Mucosa of gallbladder (tissue), 1 donor: Measurements from ENCODE around the gene TBC1D30. TPM values are rescaled to one million over a fixed set of nuclear protein-coding genes. Genes with fewer than 3 reads are reported as not detected.

Source experiments
- DNase-seq: peaks from one replicate; pipeline ENCODE4 v3.0.0-alpha.2; 2020; ENCODE audit warnings: low spot score
- total RNA-seq: library from RNA; stranded (reverse); gene quantifications from one replicate; pipeline ENCODE4 v1.2.1, GENCODE V29; 2021
- donor health status: DM: no; HTN: no; CAD: no.

TBC1D30 gene
- total RNA-seq, 1 donor from 2014 or later = 17.1 TPM

DNA sequence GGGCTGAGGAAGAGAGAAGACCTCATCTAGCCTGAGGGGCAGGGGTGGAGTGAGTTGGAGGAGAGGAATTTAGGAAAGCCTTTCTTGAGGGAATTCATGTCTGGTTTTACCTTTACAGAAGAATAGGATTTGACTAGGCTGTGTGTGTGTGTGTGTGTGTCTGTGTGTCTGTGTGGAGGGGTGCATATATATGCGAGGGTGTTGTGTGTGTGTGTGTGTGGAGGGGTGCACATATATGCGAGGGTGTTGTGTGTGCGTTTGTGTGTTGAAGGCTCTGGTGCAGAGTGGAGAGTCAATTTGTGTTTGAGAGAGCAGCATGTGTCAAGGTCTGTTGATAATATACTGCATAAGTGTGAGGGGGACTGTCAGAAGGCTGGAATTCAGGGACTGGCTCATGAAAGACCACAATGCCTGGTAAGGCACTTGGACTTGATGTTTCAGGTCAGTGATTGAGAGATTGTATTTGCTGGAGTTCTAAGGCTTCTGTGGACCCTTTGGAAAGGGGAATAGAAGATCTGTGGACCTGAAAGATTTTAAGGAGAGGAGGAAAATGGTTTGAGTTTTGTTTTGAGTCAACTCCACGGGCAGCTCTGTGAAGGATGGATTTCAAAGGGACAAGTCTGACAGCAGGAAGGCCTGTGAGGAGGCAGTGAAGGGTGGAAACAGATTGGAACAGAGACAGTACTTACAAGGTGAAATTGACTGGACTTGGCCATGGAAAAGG, 34.6 kb downstream of the TBC1D30 start:
- DNase-seq = no peak

DNA sequence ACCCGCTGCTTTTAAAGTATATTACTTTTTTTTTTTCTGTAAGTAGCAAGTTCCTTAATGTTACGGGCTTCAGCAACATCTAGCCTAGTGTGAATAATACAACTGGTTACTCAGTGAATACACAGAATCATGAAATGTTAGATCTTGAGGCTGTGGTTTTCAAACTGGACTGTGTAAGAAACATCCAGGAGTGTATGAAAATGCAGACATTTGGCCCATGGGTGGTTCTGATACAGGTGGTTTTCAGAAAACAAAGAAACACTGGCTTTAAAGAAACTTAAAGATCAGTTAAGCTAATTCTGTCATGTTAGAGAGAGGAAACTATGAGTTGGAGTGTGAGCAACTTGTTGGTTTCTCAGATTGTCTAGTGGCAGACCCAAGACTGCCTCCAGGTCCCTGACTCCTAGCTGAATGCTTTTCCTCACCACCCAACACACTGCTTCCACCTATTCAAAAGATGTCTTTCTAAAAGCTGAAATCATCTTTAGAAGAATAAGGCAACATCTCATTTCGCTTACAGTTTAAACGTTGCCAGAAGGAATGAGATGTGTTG, 36.1 kb downstream of the TBC1D30 start:
- no peak for DNase-seq

DNA sequence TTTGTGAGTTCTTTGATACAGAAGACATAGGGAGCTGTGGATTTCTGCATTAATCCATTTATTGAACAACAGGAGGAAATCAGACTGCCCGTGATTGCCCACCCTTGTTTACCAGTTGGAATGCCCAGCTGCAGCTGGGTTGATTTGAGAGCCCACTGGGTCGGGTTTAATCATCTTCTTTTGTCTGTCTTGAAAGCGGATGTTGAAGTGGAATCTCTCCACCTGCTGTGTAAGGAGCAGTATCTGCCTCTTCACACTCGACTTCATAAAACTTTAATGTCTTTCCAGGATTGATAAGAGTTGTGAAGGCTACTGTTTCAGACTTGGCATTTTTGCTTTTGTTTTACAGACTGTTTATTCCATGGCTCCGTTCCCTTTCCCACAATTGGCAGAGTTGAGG, 39.9 kb downstream of the TBC1D30 start:
- no peak for DNase-seq

DNA sequence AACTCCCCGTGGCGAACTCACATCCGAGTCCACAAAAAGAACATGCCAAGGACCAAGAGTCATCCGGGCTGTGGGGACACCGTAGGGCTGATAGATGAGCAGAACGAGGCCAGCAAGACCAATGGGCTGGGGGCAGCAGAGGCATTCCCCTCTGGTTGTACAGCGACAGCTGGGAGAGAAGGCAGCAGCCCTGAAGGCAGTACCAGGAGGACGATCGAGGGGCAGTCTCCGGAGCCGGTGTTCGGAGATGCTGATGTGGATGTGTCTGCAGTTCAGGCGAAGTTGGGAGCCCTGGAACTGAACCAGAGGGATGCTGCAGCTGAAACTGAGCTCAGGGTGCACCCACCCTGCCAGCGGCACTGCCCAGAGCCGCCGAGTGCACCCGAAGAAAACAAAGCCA, 50.7 kb downstream of the TBC1D30 start:
- no peak for DNase-seq

DNA sequence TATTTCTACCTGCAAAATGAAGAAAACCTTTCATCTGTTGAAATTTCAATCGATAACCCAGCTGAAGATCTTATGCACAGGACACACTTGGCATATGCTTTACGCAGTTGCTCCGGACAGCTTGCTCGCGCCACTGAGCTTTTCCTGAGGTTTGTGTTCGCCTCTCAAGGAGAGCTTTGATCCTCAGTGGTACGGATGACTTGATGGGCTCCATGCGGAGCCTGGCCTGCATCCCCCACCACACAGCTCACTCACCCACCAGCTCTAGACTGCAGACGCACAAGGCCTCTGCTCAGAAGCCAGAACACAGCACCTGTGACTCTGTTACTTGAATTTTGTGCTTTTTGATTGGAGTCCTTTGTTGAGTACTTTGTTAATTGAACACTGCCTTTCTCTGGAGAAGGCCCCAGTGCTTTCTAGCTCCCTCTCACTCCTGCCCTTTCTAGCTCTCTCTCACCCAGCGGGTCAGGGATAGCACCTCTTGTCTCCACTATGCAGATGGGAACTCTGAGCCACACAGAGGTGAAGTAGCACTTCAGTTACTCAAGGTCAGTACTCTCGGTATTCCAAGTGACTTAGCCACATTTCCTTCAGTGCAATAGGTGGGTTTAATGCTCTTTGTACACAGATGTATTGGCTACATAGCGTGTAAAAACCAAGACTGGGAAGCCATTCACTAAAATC, 52.1 kb downstream of the TBC1D30 start:
- no peak for DNase-seq

DNA sequence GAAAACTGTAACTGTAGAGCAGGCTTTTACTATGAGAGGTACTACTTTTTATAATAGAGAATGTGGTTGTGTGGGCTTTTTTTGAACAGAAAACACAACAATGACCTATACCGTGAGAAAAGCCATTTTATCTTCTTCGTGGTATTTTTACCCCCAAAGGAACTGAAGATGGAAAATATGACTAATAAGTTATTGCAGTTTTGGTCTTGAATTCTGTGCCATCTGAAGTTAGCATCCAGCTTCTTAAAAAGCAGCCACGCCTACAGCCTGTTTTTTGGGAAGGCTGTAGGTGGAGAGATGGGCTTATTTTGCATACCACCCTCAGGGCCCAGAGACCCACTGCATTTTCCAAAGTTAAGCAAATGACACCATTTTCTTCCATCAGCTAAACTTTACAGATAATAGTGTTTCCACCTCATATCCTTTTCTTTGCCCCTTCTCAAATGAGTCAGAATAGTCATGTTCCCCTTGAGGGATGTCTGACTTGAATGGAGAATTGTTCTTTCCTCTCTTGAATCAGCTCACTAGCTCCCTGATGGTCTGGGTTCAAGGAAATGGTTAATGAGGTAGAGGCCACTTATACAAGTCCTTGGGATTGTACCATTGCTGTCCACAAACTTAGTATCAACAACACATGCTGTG, 53.0 kb downstream of the TBC1D30 start:
- DNase-seq = no peak

DNA sequence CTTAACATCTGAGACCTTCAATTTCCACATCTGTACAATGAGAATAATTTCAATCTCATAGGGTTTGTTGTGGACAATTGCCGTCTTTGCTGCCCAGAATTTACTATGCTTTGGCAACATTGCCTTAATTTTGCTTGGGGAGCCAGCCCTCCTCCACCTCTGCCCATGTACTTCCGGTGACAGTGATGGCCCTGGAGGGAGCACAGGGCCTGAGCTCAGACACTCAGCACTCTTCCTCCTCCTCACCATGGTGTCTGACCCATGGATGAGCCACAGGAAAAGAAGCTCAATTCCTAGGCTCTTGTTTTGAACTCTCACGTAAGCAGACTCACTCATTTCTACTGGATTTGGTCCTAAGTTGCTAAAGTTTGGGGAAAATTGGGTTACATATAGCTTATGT, 58.2 kb downstream of the TBC1D30 start:
- no peak for DNase-seq

DNA sequence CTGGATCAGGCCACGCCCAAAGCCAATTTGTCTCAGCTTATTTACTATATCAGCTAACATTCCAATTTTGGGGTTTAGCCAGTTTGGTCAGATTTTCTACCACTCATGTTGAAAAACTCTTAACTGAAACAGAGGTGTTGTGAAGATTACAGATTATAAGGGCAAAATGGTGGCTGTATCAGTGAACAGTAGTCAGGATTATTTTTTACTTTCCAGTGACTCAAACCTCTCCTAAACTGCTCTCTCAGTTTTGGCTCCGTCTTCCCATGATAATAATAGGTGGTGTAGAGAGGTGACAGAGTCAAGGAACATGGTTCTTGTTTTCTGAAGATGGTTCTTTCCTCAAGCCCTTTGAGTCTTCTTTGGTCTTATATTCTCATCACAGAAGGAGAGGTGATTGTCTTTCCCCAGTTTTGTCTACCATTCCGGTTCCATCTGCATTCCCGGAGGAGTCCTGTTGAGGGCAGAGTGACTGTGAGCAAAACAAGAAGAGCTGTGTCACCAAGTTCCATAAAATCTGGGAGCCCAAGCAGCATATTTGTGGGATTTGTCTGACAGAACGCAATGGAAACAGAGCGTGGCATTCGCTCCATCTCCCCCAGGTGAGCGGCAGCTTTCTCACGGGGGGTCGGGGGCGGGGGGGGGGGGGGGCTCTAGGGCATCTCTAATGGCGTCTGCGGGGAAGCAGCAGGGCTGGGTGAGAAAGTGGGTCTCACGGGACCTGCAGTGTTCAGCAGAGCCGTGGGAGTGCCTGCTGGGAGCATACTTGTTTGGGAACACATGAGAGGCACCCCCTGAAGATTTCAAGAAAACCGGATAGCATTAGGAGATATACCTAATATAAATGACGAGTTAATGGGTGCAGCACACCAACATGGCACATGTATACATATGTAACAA, 59.1 kb downstream of the TBC1D30 start:
- no peak for DNase-seq

DNA sequence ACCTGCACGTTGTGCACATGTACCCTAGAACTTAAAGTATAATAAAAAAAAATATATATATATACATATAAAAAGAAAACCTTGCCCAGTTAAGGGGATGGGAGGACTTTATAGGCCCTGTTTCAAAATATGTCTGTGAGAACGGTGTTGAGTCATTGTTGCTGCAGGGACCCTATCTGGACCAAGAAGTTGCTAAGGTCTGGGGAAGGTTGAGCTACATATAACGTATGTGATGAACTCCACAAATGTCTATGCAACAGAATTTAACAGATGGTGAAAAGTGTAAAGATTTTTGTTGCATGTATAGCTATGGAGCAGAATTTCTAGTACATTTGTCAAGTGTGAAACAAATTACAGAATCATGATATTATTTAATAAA, 59.7 kb downstream of the TBC1D30 start:
- DNase-seq = no peak

DNA sequence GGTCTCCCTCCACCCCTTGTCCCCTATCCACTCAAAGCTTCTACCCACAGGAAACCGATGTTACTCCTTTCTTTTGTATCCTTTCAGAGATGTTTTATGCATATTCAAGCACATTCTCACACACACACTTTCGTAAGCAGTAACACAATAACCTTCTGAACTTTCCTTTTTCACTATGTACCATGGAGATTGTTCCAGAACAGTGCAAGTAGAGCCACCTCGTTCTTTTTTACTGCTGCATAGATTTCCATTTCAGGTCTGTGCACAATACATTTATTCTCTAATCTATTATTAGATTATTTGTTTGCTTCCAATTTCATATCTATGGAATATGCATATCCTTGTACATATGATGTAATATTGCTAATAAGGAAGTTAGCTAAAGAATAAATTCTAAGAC, 60.3 kb downstream of the TBC1D30 start:
- DNase-seq = no peak

DNA sequence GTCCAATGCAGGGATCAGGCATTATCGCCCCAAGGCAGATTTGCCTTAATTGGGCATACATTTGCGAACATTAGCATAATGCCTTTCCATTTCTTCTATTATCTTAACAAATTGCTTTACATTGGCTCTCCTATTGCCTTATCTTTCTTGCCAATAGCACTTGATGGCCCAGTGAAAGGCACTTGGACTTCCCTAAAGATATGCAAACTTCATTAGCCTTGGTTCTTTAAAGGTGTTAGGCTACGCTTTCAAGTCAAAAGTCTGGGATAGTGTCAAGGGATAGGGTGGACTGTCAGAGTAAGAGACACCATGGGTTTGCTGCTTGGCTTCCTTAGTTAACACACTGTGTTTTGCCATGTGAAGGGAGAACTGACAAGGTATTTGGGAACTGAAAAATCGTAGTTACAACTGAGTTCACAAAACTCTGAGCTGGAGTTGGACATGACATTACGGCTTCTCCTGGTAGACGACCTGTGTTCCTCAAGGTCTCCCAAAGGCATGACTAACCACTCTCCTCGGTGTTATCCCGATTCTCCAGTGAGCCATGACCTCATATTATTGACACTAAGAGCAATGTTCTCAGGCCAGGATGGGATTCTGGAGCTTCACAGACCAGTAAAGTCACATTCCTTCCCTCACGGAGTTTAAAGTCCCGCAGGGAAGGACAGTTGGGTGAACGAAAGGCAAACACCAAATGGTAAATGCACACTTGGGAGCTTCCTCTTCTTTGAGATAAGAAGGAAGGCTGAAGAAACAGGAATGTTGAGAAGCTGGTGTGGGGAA, 65.2 kb downstream of the TBC1D30 start:
- peak; percentile 49 for DNase-seq

DNA sequence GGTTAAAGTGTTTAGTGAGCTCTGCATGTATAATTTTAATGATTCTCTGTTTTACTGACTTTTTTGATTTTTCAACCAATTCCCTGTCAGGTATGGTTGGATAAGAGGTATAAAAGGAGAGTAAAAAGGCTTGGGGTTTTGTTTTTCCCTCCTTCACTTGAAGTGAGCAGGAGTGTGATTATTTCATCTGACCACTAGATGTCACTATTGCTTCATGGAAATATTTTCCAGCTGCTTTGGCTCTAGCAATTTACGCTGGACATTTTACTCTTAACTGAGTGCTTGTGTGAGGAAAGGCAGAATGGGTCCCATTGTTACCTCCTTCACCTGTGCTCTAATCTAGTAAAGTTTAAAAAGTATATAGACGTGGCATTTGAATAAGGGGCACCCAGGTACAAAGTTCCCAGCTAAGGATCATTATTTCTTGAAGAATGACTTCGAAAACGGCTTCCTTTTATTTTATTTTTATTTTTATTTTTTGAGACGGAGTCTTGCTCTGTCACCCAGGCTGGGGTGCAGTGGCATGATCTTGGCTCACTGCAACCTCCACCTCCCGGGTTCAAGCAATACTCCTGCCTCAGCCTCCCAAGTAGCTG, 66.5 kb downstream of the TBC1D30 start:
- no peak for DNase-seq

DNA sequence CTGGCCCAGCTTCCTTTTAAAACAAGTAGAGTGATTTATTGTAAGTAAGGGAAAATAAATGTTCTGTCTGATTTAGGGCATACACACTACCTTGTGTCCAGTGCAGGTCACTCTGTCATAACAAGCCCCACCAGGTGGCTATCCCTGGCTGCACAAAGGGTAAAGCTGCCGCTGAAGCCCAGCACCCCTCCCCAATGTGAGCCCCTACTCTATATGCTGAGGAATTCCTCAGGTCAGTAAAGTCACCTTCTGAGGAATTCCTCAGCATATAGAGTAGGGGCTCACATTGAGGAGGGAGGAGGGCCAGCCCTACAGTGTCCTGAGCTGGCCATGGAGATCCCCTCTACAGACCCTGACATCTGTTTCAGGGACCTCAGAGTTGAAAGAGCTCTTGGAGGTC, 67.2 kb downstream of the TBC1D30 start:
- DNase-seq = no peak

DNA sequence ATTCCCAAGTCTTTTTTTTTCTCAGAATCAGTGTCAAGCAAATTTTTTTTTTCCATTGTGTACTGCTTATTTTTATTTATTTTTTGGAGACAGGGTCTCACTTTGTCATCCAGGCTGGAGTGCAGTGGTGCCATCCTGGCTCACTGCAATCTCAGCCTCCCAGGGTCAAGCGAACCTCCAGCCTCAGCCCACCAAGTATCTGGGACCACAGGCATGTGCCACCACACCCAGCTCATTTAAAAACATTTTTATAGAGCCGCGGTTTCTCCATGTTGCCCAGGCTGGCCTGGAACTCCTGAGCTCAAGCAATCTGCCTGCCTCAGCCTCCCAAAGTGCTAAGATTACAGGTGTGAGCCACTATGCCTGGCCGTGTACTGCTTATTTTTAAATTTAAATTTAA, 68.1 kb downstream of the TBC1D30 start:
- DNase-seq = no peak

DNA sequence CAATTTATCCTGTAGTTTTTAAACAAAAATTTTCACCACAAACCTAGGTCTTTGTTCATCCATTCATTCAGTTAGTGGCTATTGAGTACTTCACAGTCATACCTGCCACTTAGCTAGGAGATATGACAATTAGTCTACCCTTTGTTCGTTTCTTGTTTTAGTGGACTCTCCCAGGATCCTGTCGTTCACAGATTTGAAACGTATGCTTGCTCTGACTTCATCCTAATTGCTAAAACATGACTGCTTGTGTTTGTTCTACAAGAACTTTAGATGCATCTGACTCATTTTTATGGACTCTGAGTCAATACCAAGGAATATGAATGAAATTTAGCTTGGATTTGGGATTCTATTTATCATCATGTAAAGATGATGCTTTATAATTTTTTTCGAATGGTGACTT, 69.5 kb downstream of the TBC1D30 start:
- no peak for DNase-seq

DNA sequence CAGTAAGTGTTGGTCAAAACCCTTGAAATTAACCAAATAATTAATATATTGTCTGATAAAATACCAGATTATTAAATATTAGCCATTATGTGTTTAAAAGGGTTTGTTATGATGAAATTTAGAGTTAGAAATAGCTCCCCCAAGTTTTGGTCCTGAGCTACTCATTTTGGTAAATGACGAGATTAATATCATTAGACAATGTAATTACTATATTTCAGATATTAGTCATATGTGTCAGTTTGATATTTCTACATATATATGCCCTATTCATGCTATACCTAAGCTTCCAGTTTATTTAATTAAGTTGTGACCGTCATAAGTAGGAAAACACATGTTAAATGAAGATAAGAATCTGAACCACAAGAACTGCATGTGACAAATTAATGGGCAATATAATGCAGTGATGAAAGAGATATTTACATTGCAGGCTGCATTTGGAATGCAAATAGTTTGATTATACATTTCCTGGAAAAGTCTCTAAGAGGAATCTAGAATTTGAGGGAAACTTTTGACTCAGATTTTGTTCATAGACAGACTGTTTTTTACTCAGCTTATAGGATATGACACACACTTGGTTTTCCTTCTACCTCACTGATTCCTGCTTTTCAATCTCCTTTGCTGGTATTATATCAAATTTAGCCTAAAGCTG, 70.5 kb downstream of the TBC1D30 start:
- no peak for DNase-seq

DNA sequence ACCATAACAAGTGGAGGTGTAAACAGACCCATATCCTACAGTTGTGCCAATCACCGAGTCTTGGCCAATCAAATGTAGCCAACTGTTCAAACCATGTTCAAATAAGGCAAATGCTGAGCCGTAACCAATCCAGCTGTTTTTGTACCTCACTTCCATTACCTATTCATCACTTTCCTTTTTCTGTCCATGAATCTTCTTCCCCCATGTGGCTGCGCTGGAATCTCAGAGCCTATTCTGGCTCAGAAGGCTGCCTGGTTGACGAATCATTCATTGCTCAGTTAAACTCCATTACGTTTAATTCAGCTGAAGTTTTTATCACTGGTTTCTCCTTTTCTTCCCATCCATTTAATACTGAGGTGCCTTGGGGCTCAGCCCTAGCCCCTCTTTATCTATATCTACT, 71.1 kb downstream of the TBC1D30 start:
- no peak for DNase-seq

DNA sequence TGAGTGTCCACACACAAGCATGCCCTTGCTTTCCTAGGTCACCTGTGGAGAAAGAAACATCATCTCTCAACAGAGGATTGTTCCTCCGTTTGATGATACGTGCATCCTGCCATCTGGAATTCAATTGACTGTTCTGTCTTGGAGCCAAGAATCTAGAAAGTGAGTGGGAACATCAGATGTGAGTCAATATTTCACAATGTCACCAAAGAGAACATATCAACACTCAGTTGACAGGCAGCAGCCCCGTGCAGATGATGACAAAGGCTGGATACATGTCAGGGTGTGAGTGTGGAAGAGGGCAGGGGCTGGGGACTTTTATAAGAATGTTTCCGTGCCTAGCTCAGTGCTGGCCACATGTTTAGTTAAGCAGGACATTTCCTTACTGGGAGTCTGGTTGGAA, 76.1 kb downstream of the TBC1D30 start:
- DNase-seq = no peak

DNA sequence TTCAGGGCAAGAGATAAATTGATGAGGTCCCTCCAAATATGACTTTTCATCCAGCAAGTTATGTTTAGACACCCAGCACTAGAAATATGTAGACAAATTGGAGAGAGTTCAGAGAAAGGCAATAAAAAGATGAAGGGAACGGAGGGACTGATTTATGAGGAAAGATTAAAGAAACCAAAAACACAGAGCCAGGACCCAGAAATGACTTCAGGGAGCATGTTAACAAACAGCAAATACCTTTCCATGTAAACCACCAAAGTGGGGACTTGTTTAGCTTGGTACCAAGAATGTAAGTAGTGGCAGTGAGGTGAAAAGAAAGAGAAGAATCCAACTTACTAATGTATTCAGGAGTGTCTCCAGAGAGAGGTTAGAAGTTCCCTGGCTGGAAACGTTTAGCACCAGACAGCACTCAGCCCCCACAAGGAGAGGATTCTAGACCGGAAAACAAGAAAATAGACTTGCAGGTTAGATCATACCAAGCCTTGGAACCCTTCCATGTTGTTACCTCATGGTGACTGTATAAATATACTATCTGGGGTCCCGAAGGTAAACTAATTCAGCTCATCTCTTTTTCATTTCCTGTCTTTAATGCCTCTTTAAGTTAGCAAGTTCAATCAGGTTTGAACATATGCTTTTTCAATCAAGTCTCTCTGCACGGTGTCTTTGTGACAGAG, 79.2 kb downstream of the TBC1D30 start:
- no peak for DNase-seq

DNA sequence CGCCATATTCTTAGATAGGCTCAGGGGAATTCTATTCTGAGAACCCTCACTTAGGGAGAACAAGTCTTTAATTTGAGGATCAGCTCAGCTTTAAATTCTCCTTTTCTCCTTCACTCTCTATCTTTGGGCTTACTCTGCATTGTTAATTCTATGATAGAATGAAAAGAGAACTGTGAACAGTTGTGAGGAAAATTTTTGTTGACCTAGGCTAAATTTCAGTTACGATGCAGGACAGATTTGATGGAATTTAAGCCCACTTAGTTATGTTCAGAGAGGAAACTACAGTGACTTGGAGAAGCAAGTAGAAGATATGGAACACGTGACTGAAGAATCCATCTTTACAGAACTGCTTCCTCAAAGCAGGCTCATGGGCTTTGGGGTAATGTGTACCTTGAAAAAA, 82.7 kb downstream of the TBC1D30 start:
- DNase-seq = no peak
